HG03354 (cell line): Measurements from ENCODE around the gene NLRP4.

Experiments used
- ATAC-seq: cut with Tn5 transposase; IDR thresholded peaks from one replicate; pipeline ENCODE4 v1.9.1; 2021; ENCODE audit warnings: mild to moderate bottlenecking; ENCODE audit not compliant: unreplicated experiment, poor library complexity, severe bottlenecking

Gene NLRP4

DNA sequence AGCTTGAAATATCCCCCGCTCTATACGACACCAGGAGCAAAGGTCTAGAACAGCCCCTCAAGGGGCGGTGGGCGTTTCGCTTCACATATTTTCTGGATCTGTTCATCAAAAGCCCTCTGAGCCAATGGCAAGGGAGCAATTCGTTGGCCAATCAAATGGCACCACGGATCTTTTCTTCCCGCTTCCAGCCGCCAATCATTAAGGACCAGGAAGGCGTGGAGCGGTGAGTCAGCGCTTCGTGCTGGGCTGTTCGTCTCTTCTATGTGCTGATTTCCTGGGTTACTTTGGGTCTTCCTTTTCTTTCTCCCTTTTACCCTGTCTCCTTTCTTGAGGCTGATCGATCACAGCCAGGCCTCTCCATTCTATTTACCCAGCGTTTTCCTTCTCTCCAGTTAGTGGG is at the start of gene NLRP4:
Gene NLRP4, plus strand, starts transcription at position 201 of the 400 bp plus-strand sequence. CDS start 15,541 bp downstream, outside the sequence.
- ATAC-seq: no peak

GRCh38 chr19:55795021-55795420 is 41.3 kb upstream of the NLRP4 start:
- ATAC-seq: no peak

GRCh38 chr19:55801416-55801815 is 34.9 kb upstream of the NLRP4 start:
- ATAC-seq: no peak

DNA sequence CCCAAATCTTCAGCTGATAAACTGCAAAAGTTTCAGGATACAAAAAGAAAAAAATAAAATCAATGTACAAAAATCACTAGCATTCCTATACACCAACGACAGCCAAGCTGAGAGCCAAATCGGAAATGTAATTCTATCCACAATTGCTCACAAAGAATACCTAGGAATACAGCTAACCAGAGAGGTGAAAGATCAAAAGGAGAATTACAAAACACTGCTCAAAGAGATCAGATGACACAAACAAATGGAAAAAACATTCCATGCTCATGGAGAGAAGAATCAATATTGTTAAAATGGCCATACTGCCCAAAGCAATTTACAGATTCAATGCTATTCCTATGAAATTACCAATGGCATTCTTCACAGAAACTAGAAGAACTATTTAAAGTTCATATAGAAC is 34.1 kb upstream of the NLRP4 start:
- no peak for ATAC-seq

GRCh38 chr19:55809381-55810058 is 26.8 kb upstream of the NLRP4 start:
- ATAC-seq: peak; percentile 64

DNA sequence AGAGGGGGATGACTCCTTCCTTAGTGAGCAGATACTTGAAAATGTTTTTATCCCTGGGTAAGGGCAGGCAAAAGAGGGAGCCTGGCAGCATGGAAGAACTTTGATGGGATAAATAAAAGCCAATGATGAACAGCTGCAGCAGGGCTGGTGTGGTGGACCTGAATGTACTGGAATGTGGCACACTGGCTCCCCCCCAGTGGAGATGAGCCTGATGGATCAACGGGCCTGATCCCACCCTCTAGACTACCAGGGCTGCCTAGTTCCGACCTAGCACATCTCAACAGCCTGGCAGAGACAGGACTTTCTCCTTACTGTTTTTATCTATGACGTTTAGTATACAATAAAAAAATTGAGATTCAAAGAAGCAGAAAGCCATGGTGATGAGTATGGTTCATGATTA is 25.0 kb upstream of the NLRP4 start:
- ATAC-seq: no peak

DNA sequence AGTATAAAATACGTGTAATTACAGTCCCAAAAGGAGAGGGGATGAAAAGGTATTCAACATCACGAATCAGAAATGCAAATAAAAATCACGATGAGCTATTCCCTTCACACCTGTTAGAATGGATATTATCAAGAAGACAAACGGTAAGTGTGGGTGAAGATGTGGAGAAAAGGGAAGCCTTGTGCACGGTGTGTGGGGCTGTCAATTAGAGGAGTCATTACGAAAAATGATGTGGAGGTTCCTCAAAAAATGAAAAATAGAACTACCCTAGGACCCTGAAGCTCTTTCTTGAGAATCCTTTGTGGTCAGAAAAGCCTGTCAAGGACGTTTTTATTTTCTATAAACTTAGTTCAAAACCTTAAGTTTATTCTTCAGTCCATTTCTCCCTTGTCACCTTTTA is 23.9 kb upstream of the NLRP4 start:
- ATAC-seq: no peak

GRCh38 chr19:55813906-55814305 is 22.4 kb upstream of the NLRP4 start:
- ATAC-seq: no peak

DNA sequence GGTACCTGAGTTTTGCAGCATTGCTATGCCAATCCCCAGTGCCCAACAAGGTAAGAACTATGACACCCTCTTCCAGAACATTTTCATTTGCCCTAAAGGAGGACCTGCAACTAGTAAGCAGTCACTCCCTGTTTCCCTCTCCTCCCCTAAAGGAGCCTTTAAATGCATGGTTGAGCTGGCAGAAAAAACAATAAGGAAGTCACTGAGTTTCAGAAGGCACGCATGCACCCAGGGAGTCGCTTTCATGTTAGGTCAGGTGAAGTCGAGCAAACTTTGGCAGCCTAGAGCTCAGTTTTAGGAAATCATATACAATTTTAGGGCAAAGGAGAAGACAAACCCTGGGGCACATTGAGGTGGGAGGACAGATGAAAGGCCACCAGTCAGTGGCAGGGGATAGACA is 16.3 kb upstream of the NLRP4 start:
- no peak for ATAC-seq

DNA sequence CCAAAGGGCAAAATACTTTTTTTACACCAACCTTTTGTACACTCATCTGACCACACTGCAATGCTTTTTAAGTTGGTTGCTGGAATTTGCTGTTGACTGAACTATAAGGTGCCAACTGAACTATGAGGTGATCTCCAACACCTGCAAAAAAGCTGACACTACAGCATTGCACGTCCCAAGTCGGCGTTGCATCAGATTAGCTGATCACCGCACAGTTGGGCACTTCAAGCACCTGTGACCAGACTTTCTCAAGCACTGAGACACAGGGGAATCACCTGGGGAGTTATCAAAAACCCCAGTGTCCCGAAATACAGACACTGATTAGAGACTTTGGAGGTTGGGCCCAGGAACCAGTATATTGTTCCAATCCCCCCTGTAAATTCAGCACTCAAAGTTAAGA is 5.7 kb upstream of the NLRP4 start:
- no peak for ATAC-seq

- no peak for ATAC-seq
Measured at GRCh38 chr19:55831846-55832245, 4.5 kb upstream of the NLRP4 start, which contains the start of gene NLRP11. Gene NLRP11, minus strand, starts transcription at chr19:55831999. Its CDS starts 13,825 bp downstream, at chr19:55818174.

GRCh38 chr19:55832676-55833075 is 3.7 kb upstream of the NLRP4 start:
- no peak for ATAC-seq

GRCh38 chr19:55838251-55838650 is 1.9 kb downstream of the NLRP4 start:
- ATAC-seq: no peak

GRCh38 chr19:55838906-55839305 is 2.6 kb downstream of the NLRP4 start:
- ATAC-seq: no peak

GRCh38 chr19:55855160-55855559 is 18.8 kb downstream of the NLRP4 start:
- ATAC-seq: no peak

DNA sequence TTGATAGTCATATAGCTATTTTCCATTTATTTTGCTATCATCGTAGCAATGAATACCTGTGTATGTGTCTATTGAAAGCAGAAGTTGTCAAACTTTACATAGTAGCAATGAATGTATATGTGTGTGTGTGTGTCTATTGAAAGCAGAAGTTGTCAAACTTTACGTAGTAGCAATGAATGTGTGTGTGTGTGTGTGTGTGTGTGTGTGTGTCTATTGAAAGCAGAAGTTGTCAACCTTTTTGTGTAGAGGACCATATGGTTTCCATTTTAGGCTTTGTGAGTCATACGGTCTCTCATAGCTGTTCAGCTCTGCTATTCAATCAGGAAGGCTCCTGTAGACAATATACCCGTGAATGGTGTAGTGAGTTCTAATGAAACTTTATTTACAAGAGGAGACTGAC is 20.8 kb downstream of the NLRP4 start:
- no peak for ATAC-seq

DNA sequence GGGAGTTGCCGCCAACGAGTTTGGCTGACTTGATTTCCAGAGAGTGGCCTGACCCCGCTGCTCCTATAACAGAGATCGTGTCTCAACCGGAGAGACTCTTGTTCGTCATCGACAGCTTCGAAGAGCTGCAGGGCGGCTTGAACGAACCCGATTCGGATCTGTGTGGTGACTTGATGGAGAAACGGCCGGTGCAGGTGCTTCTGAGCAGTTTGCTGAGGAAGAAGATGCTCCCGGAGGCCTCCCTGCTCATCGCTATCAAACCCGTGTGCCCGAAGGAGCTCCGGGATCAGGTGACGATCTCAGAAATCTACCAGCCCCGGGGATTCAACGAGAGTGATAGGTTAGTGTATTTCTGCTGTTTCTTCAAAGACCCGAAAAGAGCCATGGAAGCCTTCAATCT is 21.6 kb downstream of the NLRP4 start:
- no peak for ATAC-seq

- no peak for ATAC-seq
Measured at GRCh38 chr19:55858401-55858800, 22.1 kb downstream of the NLRP4 start.

DNA sequence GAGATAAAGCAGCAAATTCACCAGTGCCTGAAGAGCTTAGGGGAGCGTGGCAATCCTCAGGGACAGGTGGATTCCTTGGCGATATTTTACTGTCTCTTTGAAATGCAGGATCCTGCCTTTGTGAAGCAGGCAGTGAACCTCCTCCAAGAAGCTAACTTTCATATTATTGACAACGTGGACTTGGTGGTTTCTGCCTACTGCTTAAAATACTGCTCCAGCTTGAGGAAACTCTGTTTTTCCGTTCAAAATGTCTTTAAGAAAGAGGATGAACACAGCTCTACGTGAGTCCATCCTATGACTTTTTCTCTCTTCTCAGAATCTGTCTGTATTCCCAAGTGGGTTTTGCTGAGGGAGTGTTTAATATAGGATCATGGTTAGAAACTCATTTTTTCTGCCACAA is 22.6 kb downstream of the NLRP4 start:
- ATAC-seq: no peak

- ATAC-seq: no peak
Measured at GRCh38 chr19:55866521-55866920, 30.2 kb downstream of the NLRP4 start.

DNA sequence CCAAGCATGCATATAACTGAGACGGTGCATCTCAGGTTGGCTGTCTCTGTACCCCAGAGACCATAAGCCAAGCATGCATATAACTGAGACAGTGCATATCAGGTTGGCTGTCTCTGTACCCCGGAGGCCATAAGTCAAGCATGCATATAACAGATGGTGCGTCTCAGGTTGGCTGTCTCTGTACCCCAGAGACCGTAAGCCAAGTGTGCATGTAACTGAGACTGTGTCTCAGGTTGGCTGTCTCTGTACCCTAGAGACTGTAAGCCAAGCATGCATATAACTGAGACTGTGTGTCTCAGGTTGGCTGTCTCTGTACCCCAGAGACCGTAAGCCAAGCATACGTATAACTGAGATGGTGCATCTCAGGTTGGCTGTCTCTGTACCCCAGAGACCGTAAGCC is 30.8 kb downstream of the NLRP4 start:
- ATAC-seq: no peak

DNA sequence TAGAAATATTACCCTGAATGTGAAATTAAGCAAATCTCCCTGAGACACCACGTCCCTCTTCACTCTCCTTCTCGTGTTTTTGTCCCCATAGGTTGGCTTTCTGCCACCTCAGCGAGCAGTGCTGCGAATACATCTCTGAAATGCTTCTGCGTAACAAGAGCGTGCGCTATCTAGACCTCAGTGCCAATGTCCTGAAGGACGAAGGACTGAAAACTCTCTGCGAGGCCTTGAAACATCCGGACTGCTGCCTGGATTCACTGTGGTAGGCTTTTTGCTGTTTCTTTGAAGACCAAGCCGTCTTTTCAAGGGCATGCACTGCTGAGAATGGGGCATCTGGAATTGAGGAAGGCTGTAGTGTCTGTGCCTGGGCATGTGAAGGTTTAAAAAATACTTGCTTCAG is 34.4 kb downstream of the NLRP4 start:
- ATAC-seq: no peak
